ENCODE results near the gene CLSTN2.

Gene CLSTN2

DNA sequence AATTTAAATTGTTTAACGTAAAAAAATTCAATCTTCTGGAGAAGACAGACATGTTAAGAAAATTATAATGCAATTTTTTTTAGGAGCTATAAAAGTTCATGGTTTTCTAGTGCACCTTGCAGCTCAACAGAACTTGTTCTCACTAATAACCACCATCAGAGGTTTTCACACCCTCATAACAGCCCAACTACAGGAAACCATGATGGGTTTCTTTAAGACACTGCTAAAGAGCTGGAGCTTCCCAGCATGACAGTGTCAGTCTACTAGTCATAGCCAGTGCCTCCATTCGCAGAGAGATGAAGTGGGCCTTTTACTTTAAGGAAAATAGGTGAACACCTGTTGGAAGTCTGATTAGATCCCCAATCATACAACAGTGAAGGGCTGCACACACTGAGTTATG lies 518.8 kb downstream of the CLSTN2 start:
- no peak for DNase-seq
- no peak overlapping the region for H3K4me3 ChIP-seq (ENCODE audit: low read length)
- no peaks in the 10 kb centered on the region for H3F3A ChIP-seq (ENCODE audit: insufficient read depth, low read length)
- H3K4me2 ChIP-seq (ENCODE audit: low read depth, low read length): no peak overlapping the region
- no peaks in the 10 kb centered on the region for H4K20me1 ChIP-seq (ENCODE audit: insufficient read depth, low read length)
- no peaks in the 10 kb centered on the region for H3K79me2 ChIP-seq (ENCODE audit: low read length)
- H3K9ac ChIP-seq (ENCODE audit: low read length): no peak overlapping the region
- H3K27ac ChIP-seq (ENCODE audit: low read length): no peak overlapping the region
- H2AFZ ChIP-seq (ENCODE audit: low read length): no peak overlapping the region
- TF ChIP-seq EZH2 (optimal IDR thresholded peaks at IDR 0.05; ENCODE audit: low read depth, low read length) (no peak), EZH2phosphoT487 (IDR thresholded peaks at IDR 0.05; ENCODE audit: low read length) (no peak)
- TF ChIP-seq, protein P1, sequence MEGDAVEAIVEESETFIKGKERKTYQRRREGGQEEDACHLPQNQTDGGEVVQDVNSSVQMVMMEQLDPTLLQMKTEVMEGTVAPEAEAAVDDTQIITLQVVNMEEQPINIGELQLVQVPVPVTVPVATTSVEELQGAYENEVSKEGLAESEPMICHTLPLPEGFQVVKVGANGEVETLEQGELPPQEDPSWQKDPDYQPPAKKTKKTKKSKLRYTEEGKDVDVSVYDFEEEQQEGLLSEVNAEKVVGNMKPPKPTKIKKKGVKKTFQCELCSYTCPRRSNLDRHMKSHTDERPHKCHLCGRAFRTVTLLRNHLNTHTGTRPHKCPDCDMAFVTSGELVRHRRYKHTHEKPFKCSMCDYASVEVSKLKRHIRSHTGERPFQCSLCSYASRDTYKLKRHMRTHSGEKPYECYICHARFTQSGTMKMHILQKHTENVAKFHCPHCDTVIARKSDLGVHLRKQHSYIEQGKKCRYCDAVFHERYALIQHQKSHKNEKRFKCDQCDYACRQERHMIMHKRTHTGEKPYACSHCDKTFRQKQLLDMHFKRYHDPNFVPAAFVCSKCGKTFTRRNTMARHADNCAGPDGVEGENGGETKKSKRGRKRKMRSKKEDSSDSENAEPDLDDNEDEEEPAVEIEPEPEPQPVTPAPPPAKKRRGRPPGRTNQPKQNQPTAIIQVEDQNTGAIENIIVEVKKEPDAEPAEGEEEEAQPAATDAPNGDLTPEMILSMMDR (IDR thresholded peaks at IDR 0.05; ENCODE audit: low read length): no peak
- H3K27me3 ChIP-seq (replicated peaks; ENCODE audit: insufficient read depth, low read length): no peaks in the 10 kb centered on the region
- no peaks in the 10 kb centered on the region for H3K4me1 ChIP-seq (ENCODE audit: low read length)
- no peaks in the 10 kb centered on the region for H3K9me2 ChIP-seq (replicated peaks; ENCODE audit: insufficient read depth, low read length)
- H3K9me3 ChIP-seq (replicated peaks; ENCODE audit: insufficient read depth, low read length): no peaks in the 10 kb centered on the region
- no peaks in the 10 kb centered on the region for H3K36me3 ChIP-seq (replicated peaks; ENCODE audit: insufficient read depth, low read length)

DNA sequence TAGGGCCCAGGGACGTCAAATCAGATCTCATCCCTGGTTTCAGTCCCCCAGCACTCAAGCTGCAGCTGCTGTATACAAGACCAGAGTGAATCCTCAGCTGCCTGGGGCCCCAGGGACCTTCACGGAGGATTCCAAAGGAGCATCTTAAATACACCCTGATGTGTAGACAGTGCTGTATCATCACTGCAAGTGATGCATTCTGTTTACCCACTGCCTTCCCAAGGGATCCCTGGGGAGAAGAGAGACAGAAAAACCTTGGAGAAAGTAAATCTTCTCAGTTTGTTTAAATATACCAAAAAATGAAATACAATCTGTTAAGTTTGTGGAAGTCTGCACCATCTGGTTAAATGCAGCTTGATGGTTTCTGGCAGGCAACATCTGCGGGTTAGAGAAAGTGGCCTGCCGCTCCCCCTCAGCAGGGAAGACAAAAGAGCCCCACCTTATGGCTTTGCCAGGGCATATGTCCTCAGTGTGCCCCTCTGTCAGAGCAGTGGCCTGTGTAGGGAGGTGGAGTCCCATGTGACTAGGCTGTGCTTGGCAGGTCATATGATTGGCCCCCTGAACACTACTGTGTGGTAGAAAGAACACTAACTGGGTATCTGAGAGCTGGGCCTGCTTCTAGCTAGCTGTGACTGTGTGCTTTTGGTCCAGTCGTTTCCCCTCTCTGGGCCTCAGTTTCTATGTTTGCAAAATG lies 520.7 kb downstream of the CLSTN2 start:
- Histone ChIP-seq H3K27ac (ENCODE audit: low read length) (no peak overlapping the region), H3K9ac (ENCODE audit: low read length) (no peak overlapping the region), H3F3A (ENCODE audit: insufficient read depth, low read length) (no peaks in the 10 kb centered on the region), H3K27me3 (replicated peaks; ENCODE audit: insufficient read depth, low read length) (no peaks in the 10 kb centered on the region), H3K4me2 (ENCODE audit: low read depth, low read length) (no peak overlapping the region), H3K4me1 (ENCODE audit: low read length) (no peaks in the 10 kb centered on the region), H3K4me3 (ENCODE audit: low read length) (no peak overlapping the region), H2AFZ (ENCODE audit: low read length) (no peak overlapping the region), H3K36me3 (replicated peaks; ENCODE audit: insufficient read depth, low read length) (no peaks in the 10 kb centered on the region), H4K20me1 (ENCODE audit: insufficient read depth, low read length) (no peaks in the 10 kb centered on the region), H3K79me2 (ENCODE audit: low read length) (no peaks in the 10 kb centered on the region), H3K9me2 (replicated peaks; ENCODE audit: insufficient read depth, low read length) (no peaks in the 10 kb centered on the region), H3K9me3 (replicated peaks; ENCODE audit: insufficient read depth, low read length) (no peaks in the 10 kb centered on the region)
- DNase-seq: no peak
- TF ChIP-seq EZH2phosphoT487 (IDR thresholded peaks at IDR 0.05; ENCODE audit: low read length) (no peak), EZH2 (optimal IDR thresholded peaks at IDR 0.05; ENCODE audit: low read depth, low read length) (no peak)
- TF ChIP-seq, protein P1 (IDR thresholded peaks at IDR 0.05; ENCODE audit: low read length): no peak

DNA sequence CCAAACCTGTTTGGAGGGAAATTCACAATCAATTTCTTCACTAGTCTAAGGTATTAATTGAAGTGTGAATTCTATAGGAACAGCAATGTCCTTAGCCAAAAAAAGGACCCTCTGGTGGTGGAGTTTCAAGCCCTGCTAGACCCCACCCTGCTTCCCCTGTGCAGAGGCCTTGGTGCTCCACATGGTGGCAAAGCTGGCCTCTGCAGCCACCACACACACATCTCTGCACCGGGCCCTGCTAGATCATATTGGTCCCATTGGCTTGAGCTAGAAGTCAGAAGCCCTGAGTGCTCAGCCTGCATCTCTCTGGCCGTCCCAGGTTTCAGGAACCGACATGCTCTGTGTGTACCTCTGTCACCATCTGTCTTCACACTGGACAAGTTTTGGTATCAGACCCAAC lies 522.0 kb downstream of the CLSTN2 start:
- no peaks in the 10 kb centered on the region for H3K4me1 ChIP-seq (ENCODE audit: low read length)
- no peaks in the 10 kb centered on the region for H3K79me2 ChIP-seq (ENCODE audit: low read length)
- no peaks in the 10 kb centered on the region for H3K9me3 ChIP-seq (replicated peaks; ENCODE audit: insufficient read depth, low read length)
- no peak overlapping the region for H3K27ac ChIP-seq (ENCODE audit: low read length)
- H3K4me3 ChIP-seq (ENCODE audit: low read length): no peak overlapping the region
- no peaks in the 10 kb centered on the region for H4K20me1 ChIP-seq (ENCODE audit: insufficient read depth, low read length)
- H2AFZ ChIP-seq (ENCODE audit: low read length): no peak overlapping the region
- H3K9me2 ChIP-seq (replicated peaks; ENCODE audit: insufficient read depth, low read length): no peaks in the 10 kb centered on the region
- H3K36me3 ChIP-seq (replicated peaks; ENCODE audit: insufficient read depth, low read length): no peaks in the 10 kb centered on the region
- H3K9ac ChIP-seq (ENCODE audit: low read length): no peak overlapping the region
- H3K4me2 ChIP-seq (ENCODE audit: low read depth, low read length): no peak overlapping the region
- H3K27me3 ChIP-seq (replicated peaks; ENCODE audit: insufficient read depth, low read length): no peaks in the 10 kb centered on the region
- H3F3A ChIP-seq (ENCODE audit: insufficient read depth, low read length): no peaks in the 10 kb centered on the region
- DNase-seq: no peak
- TF ChIP-seq, protein P1 (IDR thresholded peaks at IDR 0.05; ENCODE audit: low read length): no peak
- TF ChIP-seq EZH2 (optimal IDR thresholded peaks at IDR 0.05; ENCODE audit: low read depth, low read length) (no peak), EZH2phosphoT487 (IDR thresholded peaks at IDR 0.05; ENCODE audit: low read length) (no peak)

All from MM.1S (cell line).